ENCODE measurements around the gene CUTA. TPM values are rescaled to one million over a fixed set of nuclear protein-coding genes. Genes with fewer than 3 reads are reported as not detected.

CUTA gene
- total RNA-seq, 1 experiment from 2014 or later, result 257 TPM

DNA sequence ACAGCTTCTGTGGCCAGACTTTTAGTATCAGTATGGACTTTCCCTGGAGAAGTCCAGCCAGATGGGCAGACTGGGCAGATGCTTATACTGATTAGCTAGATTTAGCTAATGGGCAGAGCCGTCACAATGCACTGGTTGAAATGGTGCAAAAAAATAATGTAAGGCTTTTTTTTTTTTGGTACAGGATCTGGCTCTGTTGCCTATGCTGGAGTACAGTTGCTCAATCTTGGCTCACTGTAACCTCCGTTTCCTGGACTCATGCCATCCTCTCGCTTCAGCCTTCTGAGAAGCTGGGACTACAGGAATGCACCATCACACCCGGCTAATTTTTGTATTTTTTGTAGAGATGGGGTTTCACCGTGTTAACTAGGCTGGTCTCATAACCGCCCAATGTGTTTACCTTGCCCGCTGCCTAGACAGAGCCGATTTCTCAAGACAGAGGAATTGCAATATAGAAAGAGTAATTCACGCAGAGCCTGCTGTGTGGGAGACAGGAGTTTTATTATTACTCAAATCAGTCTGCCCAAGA is 42.7 kb downstream of the CUTA start:
- TF ChIP-seq, protein P1, sequence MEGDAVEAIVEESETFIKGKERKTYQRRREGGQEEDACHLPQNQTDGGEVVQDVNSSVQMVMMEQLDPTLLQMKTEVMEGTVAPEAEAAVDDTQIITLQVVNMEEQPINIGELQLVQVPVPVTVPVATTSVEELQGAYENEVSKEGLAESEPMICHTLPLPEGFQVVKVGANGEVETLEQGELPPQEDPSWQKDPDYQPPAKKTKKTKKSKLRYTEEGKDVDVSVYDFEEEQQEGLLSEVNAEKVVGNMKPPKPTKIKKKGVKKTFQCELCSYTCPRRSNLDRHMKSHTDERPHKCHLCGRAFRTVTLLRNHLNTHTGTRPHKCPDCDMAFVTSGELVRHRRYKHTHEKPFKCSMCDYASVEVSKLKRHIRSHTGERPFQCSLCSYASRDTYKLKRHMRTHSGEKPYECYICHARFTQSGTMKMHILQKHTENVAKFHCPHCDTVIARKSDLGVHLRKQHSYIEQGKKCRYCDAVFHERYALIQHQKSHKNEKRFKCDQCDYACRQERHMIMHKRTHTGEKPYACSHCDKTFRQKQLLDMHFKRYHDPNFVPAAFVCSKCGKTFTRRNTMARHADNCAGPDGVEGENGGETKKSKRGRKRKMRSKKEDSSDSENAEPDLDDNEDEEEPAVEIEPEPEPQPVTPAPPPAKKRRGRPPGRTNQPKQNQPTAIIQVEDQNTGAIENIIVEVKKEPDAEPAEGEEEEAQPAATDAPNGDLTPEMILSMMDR (conservative IDR thresholded peaks at IDR 0.05), result no peak

More for the DNA sequence above, 42.7 kb downstream of the CUTA start:
- Histone ChIP-seq H4K20me1 (ENCODE audit: control insufficient read depth, insufficient read depth, insufficient read length) (no peaks in the 10 kb centered on the region), H3K9ac (ENCODE audit: extremely low read depth, insufficient read length, low read length) (no peak overlapping the region), H3K9me3 (ENCODE audit: control insufficient read depth, low read depth, low read length) (no peaks in the 10 kb centered on the region), H3K56ac (ENCODE audit: insufficient read length, low read depth, low read length) (no peak overlapping the region), H3K27ac (ENCODE audit: insufficient read length, low read depth, low read length) (no peak overlapping the region), H3K18ac (ENCODE audit: insufficient read length, low read depth, low read length) (no peak overlapping the region), H4K5ac (ENCODE audit: insufficient read length, low read depth, low read length) (no peak overlapping the region), H4K8ac (replicated peaks; ENCODE audit: insufficient read length, low read depth, low read length) (no peak overlapping the region), H2BK20ac (ENCODE audit: low read depth, low read length, poor library complexity, severe bottlenecking) (no peak overlapping the region), H3K4ac (ENCODE audit: low read depth, low read length) (no peak overlapping the region), H2AFZ (ENCODE audit: low read length) (peak overlapping the region; percentile 23), H2BK15ac (ENCODE audit: low read depth, low read length) (no peak overlapping the region), H3K79me1 (ENCODE audit: insufficient read depth, low read depth, low read length, poor library complexity, severe bottlenecking) (no peaks in the 10 kb centered on the region), H3K23ac (ENCODE audit: insufficient read length, low read depth, low read length) (no peak overlapping the region), H2BK5ac (ENCODE audit: insufficient read length, low read length) (no peak overlapping the region), H3T11ph (ENCODE audit: low read length) (no peak overlapping the region), H2BK120ac (ENCODE audit: low read depth, low read length, poor library complexity, severe bottlenecking) (no peak overlapping the region), H3K23me2 (ENCODE audit: insufficient read length, low read depth, low read length, poor library complexity, severe bottlenecking) (no peaks in the 10 kb centered on the region), H3K27me3 (ENCODE audit: insufficient read depth, low read length) (no peaks in the 10 kb centered on the region), H4K91ac (ENCODE audit: insufficient read length, low read depth, low read length) (no peak overlapping the region), H3K4me2 (ENCODE audit: insufficient read depth, insufficient read length, low read length) (no peak overlapping the region), H3K14ac (ENCODE audit: insufficient read depth, low read length) (no peak overlapping the region), H3K4me1 (ENCODE audit: insufficient read depth, low read length) (no peaks in the 10 kb centered on the region; the same call in 1 of the 2 replicates), H3K79me2 (ENCODE audit: insufficient read depth, low read length) (no peaks in the 10 kb centered on the region), H2AK5ac (ENCODE audit: insufficient read length, low read length) (no peak overlapping the region), H2BK12ac (ENCODE audit: insufficient read length, low read depth, low read length) (no peak overlapping the region)
- WGBS (ENCODE audit: extremely low coverage, insufficient read length, low lambda C conversion rate), result no CpG with 5 or more reads among the region's 9 CpGs
- no peak overlapping the region for H3K4me3 Mint-ChIP-seq
- no peaks in the 10 kb centered on the region for H3K27me3 Mint-ChIP-seq (ENCODE audit: low read depth)
- H3K4me1 Mint-ChIP-seq, result peaks cover 28 to 37% of the 10 kb centered on the region in 2 experiments
- no peaks in the 10 kb centered on the region for H3K9me3 Mint-ChIP-seq
- no peak for DNase-seq
- H3K36me3 Mint-ChIP-seq (ENCODE audit: insufficient read depth in 1 of 3, low read depth in 3 of 3), result no peaks in the 10 kb centered on the region
- peak overlapping the region in 1 of 3 experiments; percentile 67; a peak in 2 of 7 replicates for H3K27ac Mint-ChIP-seq

Measured in H9 (cell line).